ENCODE measurements around the gene DNAJC5.

DNAJC5 gene

DNA sequence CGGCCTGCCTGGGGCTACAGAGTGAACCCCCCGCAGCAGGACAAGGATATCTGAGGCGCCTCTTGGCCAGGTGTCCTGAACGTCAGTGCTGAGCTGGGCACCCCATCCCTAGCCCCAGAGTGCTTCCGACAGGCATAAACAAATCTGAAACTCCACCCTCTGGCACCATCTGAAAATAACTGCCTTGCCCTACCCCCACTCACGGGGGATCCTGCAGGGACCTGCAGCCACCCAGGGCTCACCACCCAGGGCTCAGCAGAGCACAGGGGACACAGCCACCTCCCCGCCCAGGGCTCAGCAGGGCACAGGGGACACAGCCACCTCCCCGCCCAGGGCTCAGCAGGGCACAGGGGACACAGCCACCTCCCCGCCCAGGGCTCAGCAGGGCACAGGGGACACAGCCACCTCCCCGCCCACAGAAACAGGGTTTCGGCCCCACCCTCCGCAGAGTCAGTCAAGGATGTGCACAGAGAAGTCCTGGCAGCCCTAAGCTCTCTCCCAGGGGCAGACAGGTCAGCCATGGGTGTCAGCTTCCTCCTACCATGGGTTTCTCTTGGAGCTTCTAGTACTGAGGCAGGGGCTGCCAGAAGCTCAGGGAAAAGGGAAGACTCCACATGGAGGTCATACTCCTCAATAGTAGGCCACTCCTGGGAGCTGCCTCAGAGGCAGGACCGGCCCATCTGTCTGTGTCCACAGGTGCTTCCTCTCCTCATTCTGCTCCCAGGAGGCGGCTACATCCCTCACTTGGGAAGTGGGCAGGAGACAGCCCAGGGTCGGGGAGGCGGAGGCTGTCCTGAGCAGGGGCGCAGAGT, 56.7 kb downstream of the DNAJC5 start:
- DNase-seq (ENCODE audit: low read depth): no peak
- H3K4me3 ChIP-seq (ENCODE audit: control insufficient read depth, low read depth, low read length): no peak overlapping the region
- no peak for TF ChIP-seq CTCF (IDR thresholded peaks at IDR 0.05; ENCODE audit: control insufficient read depth, insufficient read depth, low read depth, low read length, missing control alignments)

DNA sequence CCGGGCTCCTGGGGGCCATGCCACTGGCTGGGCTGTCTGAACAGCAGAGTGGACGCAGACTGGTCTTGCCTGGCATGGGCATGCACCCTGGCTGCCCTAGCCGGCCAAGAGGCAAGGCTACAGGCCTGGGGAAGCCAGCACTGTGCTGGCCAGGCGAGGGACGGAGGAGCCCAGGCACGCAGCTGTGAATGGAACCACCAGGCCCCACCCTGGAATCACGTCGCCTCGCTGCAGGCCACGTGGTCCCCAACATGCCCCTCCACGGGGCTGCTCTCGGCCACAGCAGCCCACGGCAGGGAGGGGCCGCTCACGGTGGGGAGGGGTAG, 57.2 kb downstream of the DNAJC5 start:
- no peak for TF ChIP-seq CTCF (IDR thresholded peaks at IDR 0.05; ENCODE audit: control insufficient read depth, insufficient read depth, low read depth, low read length, missing control alignments)
- H3K4me3 ChIP-seq (ENCODE audit: control insufficient read depth, low read depth, low read length): no peak overlapping the region
- DNase-seq (ENCODE audit: low read depth): no peak

GRCh38 chr20:63952769-63953168, 57.8 kb downstream of the DNAJC5 start:
- H3K4me3 ChIP-seq (ENCODE audit: control insufficient read depth, low read depth, low read length): no peak overlapping the region
- DNase-seq (ENCODE audit: low read depth): no peak
- TF ChIP-seq CTCF (IDR thresholded peaks at IDR 0.05; ENCODE audit: control insufficient read depth, insufficient read depth, low read depth, low read length, missing control alignments): no peak

- no peak overlapping the region for H3K4me3 ChIP-seq (ENCODE audit: control insufficient read depth, low read depth, low read length)
- DNase-seq (ENCODE audit: low read depth): no peak
- no peak for TF ChIP-seq CTCF (IDR thresholded peaks at IDR 0.05; ENCODE audit: control insufficient read depth, insufficient read depth, low read depth, low read length, missing control alignments)
These were observed 59.0 kb downstream of the DNAJC5 start for GRCh38 chr20:63953764-63954429.

- DNase-seq (ENCODE audit: low read depth): no peak
- TF ChIP-seq CTCF (IDR thresholded peaks at IDR 0.05; ENCODE audit: control insufficient read depth, insufficient read depth, low read depth, low read length, missing control alignments): peak; percentile 17
- peak overlapping the region; percentile 82 for H3K4me3 ChIP-seq (ENCODE audit: control insufficient read depth, low read depth, low read length)
These were observed 60.4 kb downstream of the DNAJC5 start for GRCh38 chr20:63955281-63955826.

- DNase-seq (ENCODE audit: low read depth): peak; percentile 58
- no peak for TF ChIP-seq CTCF (IDR thresholded peaks at IDR 0.05; ENCODE audit: control insufficient read depth, insufficient read depth, low read depth, low read length, missing control alignments)
- peak within 1 kb of the TSS; percentile 82 for H3K4me3 ChIP-seq (ENCODE audit: control insufficient read depth, low read depth, low read length)
These were observed 61.1 kb downstream of the DNAJC5 start, which contains the start of gene UCKL1 for GRCh38 chr20:63955827-63956663. TSS of gene UCKL1 (minus strand) at chr20:63956416. CDS start at chr20:63956372, 44 bp downstream.
